HG03139 (cell line): ENCODE data around the gene STAT1.

Experiments
- ATAC-seq: cut with Tn5 transposase; IDR thresholded peaks from one replicate; pipeline ENCODE4 v1.9.1; 2021; ENCODE audit not compliant: unreplicated experiment

STAT1 gene

GRCh38 chr2:191032588-191033429, 18.8 kb upstream of the STAT1 start:
- ATAC-seq: no peak

- no peak for ATAC-seq
These were observed 17.3 kb upstream of the STAT1 start for GRCh38 chr2:191031256-191031655.

GRCh38 chr2:191030521-191031154, 16.7 kb upstream of the STAT1 start:
- ATAC-seq: peak; percentile 86

- no peak for ATAC-seq
These were observed 15.4 kb upstream of the STAT1 start for GRCh38 chr2:191029280-191029950.

- ATAC-seq: no peak
These were observed 12.4 kb upstream of the STAT1 start for GRCh38 chr2:191026377-191026776.

GRCh38 chr2:191025135-191025534, 11.2 kb upstream of the STAT1 start:
- ATAC-seq: no peak

GRCh38 chr2:191023235-191023679, 9.3 kb upstream of the STAT1 start:
- ATAC-seq: no peak

GRCh38 chr2:191020742-191021381, 6.9 kb upstream of the STAT1 start:
- peak; percentile 5 for ATAC-seq

- peak; percentile 65 for ATAC-seq
These were observed 6.3 kb upstream of the STAT1 start for GRCh38 chr2:191020221-191020741.

- no peak for ATAC-seq
These were observed 5.4 kb upstream of the STAT1 start for GRCh38 chr2:191019376-191019775.

GRCh38 chr2:191018643-191019119, 4.7 kb upstream of the STAT1 start:
- ATAC-seq: peak; percentile 23

- ATAC-seq: no peak
These were observed 4.1 kb upstream of the STAT1 start for GRCh38 chr2:191018048-191018447.

GRCh38 chr2:191015831-191016230, 1.9 kb upstream of the STAT1 start:
- ATAC-seq: no peak

- ATAC-seq: no peak
These were observed 1.3 kb upstream of the STAT1 start for GRCh38 chr2:191015239-191015638.

- no peak for ATAC-seq
These were observed 666 bp upstream of the STAT1 start for GRCh38 chr2:191014653-191015020.

- ATAC-seq: no peak
These were observed 364 bp downstream of the STAT1 start for GRCh38 chr2:191013682-191013931.

- no peak for ATAC-seq
These were observed 908 bp downstream of the STAT1 start for GRCh38 chr2:191012845-191013681.

GRCh38 chr2:191012346-191012745, 1.6 kb downstream of the STAT1 start:
- ATAC-seq: no peak

GRCh38 chr2:191010887-191011885, 2.8 kb downstream of the STAT1 start:
- ATAC-seq: no peak
